Loucy (cell line): ENCODE data around the gene ERC1.

Experiments
- EZH2phosphoT487 ChIP-seq: fragments of 200-600 bp; IDR thresholded peaks from 2 replicates; pipeline ENCODE4 v1.6.1; 2018; ENCODE audit warnings: antibody characterized with exemption, mild to moderate bottlenecking, moderate library complexity, borderline replicate concordance
- TF ChIP-seq, protein P1 (sequence below): fragments of 200-600 bp; sonication (generic); conservative IDR thresholded peaks from 2 replicates; pipeline ENCODE4 v1.5.1; 2014; ENCODE audit warnings: mild to moderate bottlenecking, antibody characterized with exemption, low read length

DNA sequence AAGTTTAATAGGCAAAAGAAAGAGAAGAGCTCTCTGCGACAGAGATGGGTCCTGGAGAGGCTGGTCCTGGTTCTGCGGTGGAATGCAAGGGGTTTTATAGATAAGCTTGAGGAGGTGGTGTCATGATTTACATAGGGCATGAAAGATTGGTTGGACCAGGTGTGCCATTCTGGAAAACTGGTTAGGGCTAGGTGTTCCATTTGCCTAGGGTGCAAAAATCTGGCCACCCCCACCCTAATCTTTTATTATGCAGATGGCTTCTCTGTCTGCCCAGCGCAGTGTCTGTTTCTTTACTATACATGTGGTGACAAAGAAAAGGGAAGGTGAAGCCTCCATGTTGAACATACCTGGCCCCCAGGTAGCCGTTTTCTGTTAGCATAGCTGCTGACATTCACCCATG is 65.4 kb downstream of the ERC1 start:
- no peak for TF ChIP-seq EZH2phosphoT487
- TF ChIP-seq, protein P1, sequence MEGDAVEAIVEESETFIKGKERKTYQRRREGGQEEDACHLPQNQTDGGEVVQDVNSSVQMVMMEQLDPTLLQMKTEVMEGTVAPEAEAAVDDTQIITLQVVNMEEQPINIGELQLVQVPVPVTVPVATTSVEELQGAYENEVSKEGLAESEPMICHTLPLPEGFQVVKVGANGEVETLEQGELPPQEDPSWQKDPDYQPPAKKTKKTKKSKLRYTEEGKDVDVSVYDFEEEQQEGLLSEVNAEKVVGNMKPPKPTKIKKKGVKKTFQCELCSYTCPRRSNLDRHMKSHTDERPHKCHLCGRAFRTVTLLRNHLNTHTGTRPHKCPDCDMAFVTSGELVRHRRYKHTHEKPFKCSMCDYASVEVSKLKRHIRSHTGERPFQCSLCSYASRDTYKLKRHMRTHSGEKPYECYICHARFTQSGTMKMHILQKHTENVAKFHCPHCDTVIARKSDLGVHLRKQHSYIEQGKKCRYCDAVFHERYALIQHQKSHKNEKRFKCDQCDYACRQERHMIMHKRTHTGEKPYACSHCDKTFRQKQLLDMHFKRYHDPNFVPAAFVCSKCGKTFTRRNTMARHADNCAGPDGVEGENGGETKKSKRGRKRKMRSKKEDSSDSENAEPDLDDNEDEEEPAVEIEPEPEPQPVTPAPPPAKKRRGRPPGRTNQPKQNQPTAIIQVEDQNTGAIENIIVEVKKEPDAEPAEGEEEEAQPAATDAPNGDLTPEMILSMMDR, result no peak
